D341Med (cell line): ENCODE results near the gene POR.
"Not testable (repeated sequence)": the region's sequence is repeated elsewhere in the genome, so short reads cannot be mapped to it uniquely, and the experiment has no call there.

ENCODE experiments used
- DNase-seq: peaks from one replicate; pipeline ENCODE4 v3.0.0; 2012; ENCODE audit warnings: low spot score

The POR gene

GRCh38 chr7:75914655-75915415 lies at the start of gene POR:
Gene POR, plus strand, starts transcription at chr7:75915155. Its CDS starts 38,847 bp downstream, at chr7:75954002.
- DNase-seq = peak; percentile 99

GRCh38 chr7:75866114-75866488 lies 48.9 kb upstream of the POR start:
- no peak for DNase-seq

- peak; percentile 80 for DNase-seq
These were observed 48.2 kb upstream of the POR start for GRCh38 chr7:75866489-75867389.

GRCh38 chr7:75867390-75867717 lies 47.6 kb upstream of the POR start:
- DNase-seq = no peak

GRCh38 chr7:75868153-75868552 lies 46.8 kb upstream of the POR start:
- no peak for DNase-seq

GRCh38 chr7:75869776-75870379 lies 45.1 kb upstream of the POR start:
- no peak for DNase-seq

- no peak for DNase-seq
These were observed 44.3 kb upstream of the POR start for GRCh38 chr7:75870557-75871161.

- no peak for DNase-seq
These were observed 42.7 kb upstream of the POR start for GRCh38 chr7:75872073-75872782.

GRCh38 chr7:75874180-75874579 lies 40.8 kb upstream of the POR start:
- not testable (repeated sequence) for DNase-seq

GRCh38 chr7:75875113-75876080 lies 39.6 kb upstream of the POR start:
- no peak for DNase-seq

GRCh38 chr7:75876126-75876881 lies 38.7 kb upstream of the POR start:
- DNase-seq = no peak

GRCh38 chr7:75878312-75878768 lies 36.6 kb upstream of the POR start:
- no peak for DNase-seq

- peak; percentile 99 for DNase-seq
These were observed 36.0 kb upstream of the POR start, which contains the start of gene RHBDD2 for GRCh38 chr7:75878769-75879611. Gene RHBDD2, plus strand, starts transcription at chr7:75879034. Its CDS starts 49 bp downstream, at chr7:75879083.

- DNase-seq = no peak
These were observed 35.2 kb upstream of the POR start for GRCh38 chr7:75879771-75880184.

- no peak for DNase-seq
These were observed 34.7 kb upstream of the POR start for GRCh38 chr7:75880242-75880641.

- DNase-seq = peak; percentile 51
These were observed 33.4 kb upstream of the POR start for GRCh38 chr7:75881436-75882095.

GRCh38 chr7:75883265-75883824 lies 31.6 kb upstream of the POR start:
- not testable (repeated sequence) for DNase-seq

GRCh38 chr7:75884476-75884875 lies 30.5 kb upstream of the POR start:
- no peak for DNase-seq
